ENCODE data around the gene PIGM. TPM values are rescaled to one million over a fixed set of nuclear protein-coding genes. Genes with fewer than 3 reads are reported as not detected.

The PIGM gene
- polyA plus RNA-seq, 6 donors from 2014 or later: 0.98 to 2.0 (median 1.5) TPM

DNA sequence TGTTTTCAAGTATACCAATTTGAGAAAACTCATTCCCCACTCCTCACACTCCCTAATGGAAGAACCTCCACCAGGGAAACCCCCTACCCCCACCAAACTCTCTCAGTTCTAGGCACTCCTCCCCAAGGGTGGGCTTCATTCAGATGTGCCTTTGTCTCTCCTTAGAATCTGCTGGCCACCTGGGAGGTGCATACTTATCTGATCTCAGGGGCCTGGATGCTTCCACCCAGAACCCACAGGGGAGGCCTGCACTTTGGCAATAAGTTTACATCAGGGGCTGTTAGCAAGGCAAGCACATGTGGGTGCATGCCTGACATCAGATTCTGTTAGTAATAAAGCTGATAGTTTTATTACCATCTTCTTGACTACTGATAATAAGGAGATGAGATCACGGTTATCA, 45.3 kb downstream of the PIGM start:
- ATAC-seq (ENCODE audit: low read depth in 2 of 2) (no peak), DNase-seq (no peak)
- Mint-ChIP-seq H3K27ac (no peak overlapping the region), H3K9me3 (peaks cover 0 to 6% (median 0%) of the 10 kb centered on the region in 7 donors), H3K4me3 (peak overlapping the region in 1 of 8 donors; percentile 4), H3K4me1 (peaks cover 0 to 3% (median 0%) of the 10 kb centered on the region in 3 donors), H3K36me3 (peaks cover 0 to 10% of the 10 kb centered on the region in 2 donors), H3K27me3 (peaks cover 22 to 45% (median 31%) of the 10 kb centered on the region in 3 donors)

DNA sequence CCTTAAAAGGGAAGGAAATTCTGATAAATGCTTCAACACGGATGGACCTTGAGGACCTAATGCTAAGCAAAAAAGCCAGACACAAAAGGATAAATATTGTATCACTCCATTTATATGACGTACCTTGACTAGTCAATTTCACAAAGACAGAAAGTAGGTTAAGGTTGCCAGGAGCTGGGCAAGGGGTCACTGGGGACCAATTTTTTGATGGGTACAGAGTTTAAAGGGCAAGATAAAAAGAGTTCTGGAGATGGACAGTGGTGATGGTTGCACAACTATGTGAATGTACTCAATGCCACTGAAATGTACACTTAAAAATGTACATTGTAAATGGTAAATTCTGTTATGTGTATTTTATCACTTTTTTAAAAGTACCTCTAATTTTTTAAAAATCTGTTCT, 45.7 kb downstream of the PIGM start:
- Mint-ChIP-seq H3K9me3 (peaks cover 0 to 6% (median 0%) of the 10 kb centered on the region in 7 donors), H3K27me3 (peaks cover 19 to 45% (median 33%) of the 10 kb centered on the region in 3 donors), H3K4me1 (peaks cover 0 to 3% (median 0%) of the 10 kb centered on the region in 3 donors), H3K4me3 (no peak overlapping the region), H3K27ac (no peak overlapping the region), H3K36me3 (peaks cover 0 to 10% of the 10 kb centered on the region in 2 donors)
- ATAC-seq (ENCODE audit: low read depth in 2 of 2): no peak
- no peak for DNase-seq

DNA sequence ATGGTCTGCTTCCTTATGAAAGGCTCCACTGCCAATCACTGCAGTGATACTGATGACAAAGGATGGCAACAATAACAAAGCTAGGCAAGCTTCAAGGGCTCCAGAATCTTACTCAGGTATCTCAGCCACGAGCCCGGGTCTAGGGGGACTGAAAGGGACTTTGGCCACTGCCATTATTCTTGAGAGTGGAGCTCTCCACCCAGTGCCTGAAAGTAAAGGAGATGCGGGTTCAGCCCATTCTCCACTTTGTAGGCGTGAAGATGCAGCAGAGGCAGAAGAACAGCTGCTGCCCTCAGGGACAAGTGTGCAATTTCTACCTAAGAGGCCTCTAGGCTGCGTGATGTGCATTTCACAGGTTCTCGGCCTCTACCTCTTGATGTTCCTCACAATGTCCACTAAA, 46.3 kb downstream of the PIGM start:
- Mint-ChIP-seq H3K9me3 (peaks cover 0 to 6% (median 0%) of the 10 kb centered on the region in 7 donors), H3K36me3 (peaks cover 0 to 10% of the 10 kb centered on the region in 2 donors), H3K27ac (no peak overlapping the region), H3K4me3 (no peak overlapping the region), H3K27me3 (peaks cover 23 to 50% (median 39%) of the 10 kb centered on the region in 3 donors), H3K4me1 (peaks cover 0 to 3% (median 0%) of the 10 kb centered on the region in 3 donors)
- ATAC-seq (ENCODE audit: low read depth in 2 of 2) (no peak), DNase-seq (no peak)

DNA sequence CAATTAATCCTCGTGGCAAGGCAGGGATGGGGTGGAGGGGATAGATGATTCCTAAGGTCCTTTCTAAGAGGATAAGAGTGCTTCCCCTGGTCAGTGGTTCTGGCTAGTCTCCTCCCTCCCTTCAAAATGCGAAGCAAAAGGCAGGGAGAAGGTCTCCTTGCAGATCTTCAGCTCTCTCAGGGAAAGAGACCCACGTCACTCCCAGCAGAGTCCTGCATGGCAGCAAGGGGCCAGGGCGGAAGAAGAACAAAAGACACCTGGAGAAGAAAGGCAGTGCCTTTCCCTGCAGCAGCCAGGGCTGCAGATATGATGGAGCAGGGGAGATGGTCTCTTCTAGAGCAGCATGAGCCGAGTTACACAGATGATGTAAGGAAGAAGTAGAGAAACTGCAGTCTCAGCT, 48.1 kb downstream of the PIGM start:
- Mint-ChIP-seq H3K27me3 (peaks cover 34 to 57% (median 52%) of the 10 kb centered on the region in 3 donors), H3K9me3 (peaks cover 0 to 6% (median 0%) of the 10 kb centered on the region in 7 donors), H3K27ac (no peak overlapping the region), H3K36me3 (peaks cover 0 to 10% of the 10 kb centered on the region in 2 donors), H3K4me1 (peaks cover 0 to 3% (median 0%) of the 10 kb centered on the region in 3 donors), H3K4me3 (no peak overlapping the region)
- DNase-seq: no peak
- no peak for ATAC-seq (ENCODE audit: low read depth in 2 of 2)

DNA sequence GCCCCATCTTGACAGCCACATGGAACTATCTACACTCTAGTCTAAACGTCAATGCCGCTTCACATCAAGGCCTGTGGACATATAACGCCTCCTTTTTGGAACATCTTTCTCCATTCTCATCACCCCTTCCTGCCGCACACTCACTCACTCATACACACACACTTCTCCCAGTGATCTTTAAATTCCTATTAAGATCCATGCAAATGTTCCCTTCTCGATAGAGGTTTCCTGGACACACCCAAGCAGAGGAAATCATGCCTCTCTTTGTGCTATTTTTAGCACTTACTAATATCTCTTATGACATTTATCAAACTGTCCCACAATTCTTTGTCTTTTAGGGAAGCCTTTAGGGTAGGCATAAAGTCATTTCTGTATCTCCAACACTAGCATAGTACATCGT, 49.5 kb downstream of the PIGM start:
- no peak overlapping the region for H3K27ac Mint-ChIP-seq
- peaks cover 38 to 52% (median 46%) of the 10 kb centered on the region in 3 donors for H3K27me3 Mint-ChIP-seq
- ATAC-seq (ENCODE audit: low read depth in 2 of 2): no peak
- DNase-seq: no peak
- peaks cover 0 to 10% of the 10 kb centered on the region in 2 donors for H3K36me3 Mint-ChIP-seq
- peaks cover 0 to 6% (median 0%) of the 10 kb centered on the region in 7 donors for H3K9me3 Mint-ChIP-seq
- no peak overlapping the region for H3K4me3 Mint-ChIP-seq
- H3K4me1 Mint-ChIP-seq: peaks cover 0 to 3% (median 0%) of the 10 kb centered on the region in 3 donors

DNA sequence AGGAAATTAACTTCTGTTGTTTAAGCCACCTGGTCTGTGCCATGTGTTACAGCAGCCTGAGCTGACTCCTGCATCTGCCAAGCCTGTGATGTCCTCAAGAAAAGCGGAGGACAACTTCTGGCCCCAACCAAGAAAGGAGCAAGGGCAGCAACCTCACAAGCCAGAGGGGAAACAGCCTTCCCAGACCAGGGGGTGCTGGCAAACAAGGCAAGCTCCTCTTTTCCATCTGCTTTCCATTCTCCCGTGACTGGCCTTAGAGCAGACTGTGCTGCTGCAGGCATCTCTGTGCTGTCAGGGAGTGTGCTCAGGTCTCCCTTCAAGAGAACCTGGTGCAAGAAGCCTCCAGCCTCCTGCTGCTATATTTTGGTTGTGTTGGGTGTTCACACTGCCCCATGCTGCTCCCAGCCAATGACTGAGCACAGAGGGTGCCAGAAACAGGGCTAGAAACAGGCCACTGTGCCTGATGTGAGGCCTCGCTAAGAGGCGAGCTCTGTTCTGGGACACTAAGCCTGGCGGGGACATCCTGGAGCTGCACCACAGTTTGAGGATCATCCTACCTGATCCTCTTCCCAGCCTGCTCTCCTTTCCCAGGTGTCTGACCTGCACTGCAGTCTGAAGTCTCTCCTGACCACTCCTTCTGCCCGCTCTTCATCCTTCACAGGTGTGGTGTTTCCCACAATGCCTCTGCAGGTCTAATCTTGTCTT, 50.3 kb downstream of the PIGM start:
- Mint-ChIP-seq H3K4me3 (no peak overlapping the region), H3K36me3 (peaks cover 0 to 10% of the 10 kb centered on the region in 2 donors), H3K9me3 (peaks cover 0 to 6% (median 0%) of the 10 kb centered on the region in 7 donors), H3K4me1 (peaks cover 0 to 3% (median 0%) of the 10 kb centered on the region in 3 donors), H3K27ac (no peak overlapping the region), H3K27me3 (peaks cover 46 to 59% (median 53%) of the 10 kb centered on the region in 3 donors)
- DNase-seq (no peak), ATAC-seq (ENCODE audit: low read depth in 2 of 2) (no peak)

DNA sequence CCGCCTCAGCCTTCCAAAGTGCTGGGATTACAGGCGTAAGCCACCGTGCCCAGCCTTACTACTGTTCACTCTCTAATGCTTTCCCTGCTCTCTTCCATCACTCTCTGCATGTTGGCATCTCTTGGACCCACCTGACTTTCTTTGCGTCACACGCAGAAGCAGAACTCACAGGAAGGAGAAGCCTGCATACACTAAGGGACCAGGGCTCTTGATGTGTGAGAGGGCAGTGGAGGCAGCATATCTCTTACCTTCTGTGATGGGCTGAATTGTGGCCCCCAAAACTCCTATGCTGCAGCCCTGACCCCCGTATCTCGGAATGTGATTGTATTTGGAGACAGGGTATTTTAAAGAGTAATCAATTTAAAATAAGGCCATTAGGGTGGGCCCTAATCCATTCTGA, 51.0 kb downstream of the PIGM start:
- no peak overlapping the region for H3K27ac Mint-ChIP-seq
- no peak for ATAC-seq (ENCODE audit: low read depth in 2 of 2)
- H3K9me3 Mint-ChIP-seq: peaks cover 0 to 6% (median 0%) of the 10 kb centered on the region in 7 donors
- no peak for DNase-seq
- no peak overlapping the region for H3K4me3 Mint-ChIP-seq
- peaks cover 0 to 10% of the 10 kb centered on the region in 2 donors for H3K36me3 Mint-ChIP-seq
- peaks cover 47 to 60% (median 55%) of the 10 kb centered on the region in 3 donors for H3K27me3 Mint-ChIP-seq
- peaks cover 0 to 3% (median 0%) of the 10 kb centered on the region in 3 donors for H3K4me1 Mint-ChIP-seq

DNA sequence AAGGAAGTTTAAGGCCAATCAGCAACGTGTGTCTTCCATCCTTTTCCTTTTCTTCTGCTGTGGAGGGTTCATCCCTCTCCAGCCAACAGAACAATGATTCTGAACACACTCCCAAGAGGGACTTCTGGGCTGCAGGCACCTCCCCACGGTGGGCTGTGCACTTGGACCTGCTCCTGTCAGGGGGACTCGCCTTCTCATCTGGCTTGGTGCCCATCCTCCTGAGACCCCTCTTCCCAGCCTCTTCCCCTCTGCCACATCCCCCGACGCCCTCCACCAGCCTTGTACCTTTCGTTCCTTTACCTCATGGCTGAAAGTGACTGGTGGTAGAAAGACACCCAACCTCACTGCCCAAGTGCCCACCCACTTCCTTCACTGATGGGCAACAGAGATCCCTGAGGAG, 51.7 kb downstream of the PIGM start:
- Mint-ChIP-seq H3K9me3 (peaks cover 0 to 6% (median 0%) of the 10 kb centered on the region in 7 donors), H3K27ac (no peak overlapping the region), H3K36me3 (peaks cover 0 to 10% of the 10 kb centered on the region in 2 donors), H3K27me3 (peaks cover 43 to 55% (median 50%) of the 10 kb centered on the region in 3 donors), H3K4me3 (no peak overlapping the region), H3K4me1 (peaks cover 0 to 3% (median 0%) of the 10 kb centered on the region in 3 donors)
- ATAC-seq (ENCODE audit: low read depth in 2 of 2) (no peak), DNase-seq (no peak)

DNA sequence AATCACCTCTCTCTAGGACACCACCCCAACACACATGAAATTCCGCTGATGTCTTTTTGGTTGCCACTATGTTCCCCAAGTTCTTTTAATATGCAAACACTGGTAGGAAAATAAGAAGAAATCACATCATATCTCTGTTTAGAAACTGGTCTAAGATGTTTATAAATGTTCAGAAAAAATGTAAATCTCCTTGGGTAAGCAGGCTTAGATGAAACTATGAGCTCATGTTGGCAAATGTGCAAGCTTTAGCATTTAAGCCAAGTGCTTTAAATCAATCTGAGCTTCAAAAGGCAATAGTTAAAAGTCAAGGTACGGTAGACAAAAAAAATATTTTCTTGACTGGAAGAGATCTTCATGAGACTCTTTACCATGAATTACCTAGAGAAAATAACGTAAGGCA, 52.5 kb downstream of the PIGM start:
- Mint-ChIP-seq H3K27ac (no peak overlapping the region), H3K9me3 (peaks cover 0 to 6% (median 0%) of the 10 kb centered on the region in 7 donors), H3K4me1 (peaks cover 0 to 3% (median 0%) of the 10 kb centered on the region in 3 donors), H3K27me3 (peaks cover 40 to 52% (median 46%) of the 10 kb centered on the region in 3 donors), H3K36me3 (peaks cover 0 to 10% of the 10 kb centered on the region in 2 donors), H3K4me3 (no peak overlapping the region)
- ATAC-seq (ENCODE audit: low read depth in 2 of 2) (no peak), DNase-seq (no peak)

DNA sequence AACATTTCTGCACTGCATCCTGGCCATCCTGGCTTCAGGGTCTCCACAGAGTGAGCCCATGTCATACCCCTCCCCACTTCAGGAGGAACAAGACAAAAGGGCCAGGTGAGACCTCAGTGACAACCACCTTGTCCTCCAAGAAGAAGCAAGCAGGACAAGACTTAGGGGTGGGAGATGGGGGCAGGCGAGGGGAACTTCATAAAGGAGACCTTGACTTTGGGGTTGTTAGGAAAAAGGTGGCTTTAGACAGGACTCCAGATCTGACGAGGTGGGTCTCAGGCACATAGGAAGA, 53.7 kb downstream of the PIGM start:
- H3K9me3 Mint-ChIP-seq: peaks cover 0 to 6% (median 0%) of the 10 kb centered on the region in 7 donors

DNA sequence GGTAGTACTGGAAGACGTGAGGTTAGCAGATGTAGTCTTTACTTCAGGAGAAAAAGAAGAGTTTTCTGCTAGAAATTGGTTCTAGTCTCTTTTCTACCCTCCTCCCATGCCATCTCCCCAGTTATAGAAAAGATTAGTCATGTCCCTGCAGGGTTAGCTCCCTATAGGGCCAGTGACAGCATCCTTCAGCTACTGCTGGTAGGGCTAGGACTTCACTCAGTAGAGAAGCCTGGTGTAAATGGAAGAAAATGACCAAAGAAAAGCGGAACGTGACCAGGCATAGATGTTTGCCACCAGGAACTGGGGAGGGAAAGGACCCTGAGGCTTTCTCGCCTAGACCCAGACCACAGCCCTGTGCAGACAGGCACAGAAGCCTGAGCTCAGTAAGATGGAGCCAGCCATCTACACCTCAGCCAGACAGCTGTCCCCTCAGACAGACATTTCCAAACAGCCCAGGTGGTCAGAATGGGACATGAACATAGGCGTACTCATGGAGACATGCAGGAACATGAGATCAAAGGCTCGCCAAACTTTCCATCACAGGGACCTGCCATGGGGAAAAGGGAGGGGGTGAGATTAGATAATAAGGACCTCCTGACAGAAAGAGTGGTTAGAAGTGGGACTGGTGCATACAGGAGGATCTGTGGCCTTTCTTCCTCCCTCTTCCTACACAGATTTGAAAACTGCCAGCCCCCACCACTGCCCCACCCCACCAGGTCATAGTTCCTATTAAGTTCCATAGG, 54.3 kb downstream of the PIGM start:
- peaks cover 0 to 10% of the 10 kb centered on the region in 2 donors for H3K36me3 Mint-ChIP-seq
- DNase-seq: no peak
- peaks cover 0 to 3% (median 0%) of the 10 kb centered on the region in 3 donors for H3K4me1 Mint-ChIP-seq
- H3K27me3 Mint-ChIP-seq: peaks cover 40 to 44% (median 42%) of the 10 kb centered on the region in 3 donors
- no peak for ATAC-seq (ENCODE audit: low read depth in 2 of 2)
- H3K27ac Mint-ChIP-seq: peak overlapping the region in 2 of 6 donors; percentile 4 to 23
- peaks cover 0 to 6% (median 0%) of the 10 kb centered on the region in 7 donors for H3K9me3 Mint-ChIP-seq
- no peak overlapping the region for H3K4me3 Mint-ChIP-seq

More for the DNA sequence above, 53.7 kb downstream of the PIGM start:
- H3K4me3 Mint-ChIP-seq: no peak overlapping the region
- peaks cover 40 to 46% (median 45%) of the 10 kb centered on the region in 3 donors for H3K27me3 Mint-ChIP-seq
- no peak overlapping the region for H3K27ac Mint-ChIP-seq
- no peak for ATAC-seq (ENCODE audit: low read depth in 2 of 2)
- peaks cover 0 to 3% (median 0%) of the 10 kb centered on the region in 3 donors for H3K4me1 Mint-ChIP-seq
- no peak for DNase-seq
- H3K36me3 Mint-ChIP-seq: peaks cover 0 to 10% of the 10 kb centered on the region in 2 donors

All from naive B cell (primary cell).